OCI-LY3 (cell line): ENCODE results near the gene P4HB.

Experiments used
- H2AFZ ChIP-seq: fragments of 200-600, 300-600 bp; shearing (Covaris generic); 2 replicates; pipeline ENCODE4 v1.6.0; 2014; ENCODE audit warnings: antibody characterized with exemption, low read depth, low read length
- H3K27ac ChIP-seq: fragments of 200-600, 300-600 bp; sonication (generic); 2 replicates; pipeline ENCODE4 v1.5.1; 2014; ENCODE audit warnings: mild to moderate bottlenecking, low read length, moderate library complexity, mixed read lengths
- H3K27me3 ChIP-seq: fragments of 200-600, 300-600 bp; sonication (generic); 2 replicates; pipeline ENCODE4 v1.6.1; 2014; ENCODE audit warnings: low read depth, low read length, mixed read lengths
- H3K36me3 ChIP-seq: fragments of 200-600, 300-600 bp; sonication (generic); replicated peaks from 2 replicates; pipeline ENCODE3; 2014; ENCODE audit warnings: low read depth, low read length, mixed read lengths
- H3K4me1 ChIP-seq: fragments of 300-600, 200-600 bp; sonication (generic); 2 replicates; pipeline ENCODE4 v1.6.1; 2014; ENCODE audit warnings: low read length, mixed read lengths
- H3K4me2 ChIP-seq: fragments of 200-600, 300-600 bp; sonication (generic); 2 replicates; pipeline ENCODE4 v1.6.1; 2014; ENCODE audit warnings: low read length, mixed read lengths
- H3K4me3 ChIP-seq: fragments of 300-600, 200-600 bp; sonication (generic); 2 replicates; pipeline ENCODE4 v1.5.1; 2014; ENCODE audit warnings: antibody characterized with exemption, mild to moderate bottlenecking, low read length, moderate library complexity
- H3K79me2 ChIP-seq: fragments of 300-600, 200-600 bp; shearing (Covaris generic); 2 replicates; pipeline ENCODE4 v1.6.1; 2014; ENCODE audit warnings: mild to moderate bottlenecking, low read length, mixed read lengths
- H3K9ac ChIP-seq: fragments of 300-600, 200-600 bp; shearing (Covaris generic); 2 replicates; pipeline ENCODE4 v1.6.0; 2014; ENCODE audit warnings: mild to moderate bottlenecking, low read length, moderate library complexity
- H3K9me3 ChIP-seq: fragments of 200-600, 300-600 bp; shearing (Covaris generic); 2 replicates; pipeline ENCODE4 v1.6.1; 2014; ENCODE audit warnings: low read length, mixed read lengths; ENCODE audit not compliant: insufficient read depth
- H4K20me1 ChIP-seq: fragments of 200-600, 300-600 bp; sonication (generic); 2 replicates; pipeline ENCODE4 v1.6.1; 2016; ENCODE audit warnings: low read length, mixed read lengths; ENCODE audit not compliant: insufficient read depth
- CTCF ChIP-seq: fragments of 200-600, 300-600 bp; sonication (generic); IDR thresholded peaks from 2 replicates; pipeline ENCODE4 v1.5.1; 2014; ENCODE audit warnings: antibody characterized with exemption, low read length, low read depth
- EZH2phosphoT487 ChIP-seq: fragments of 200-600 bp; shearing (Covaris generic); IDR thresholded peaks from 2 replicates; pipeline ENCODE4 v1.6.1; 2018; ENCODE audit warnings: antibody characterized with exemption, mixed run types, low read depth

The P4HB gene

GRCh38 chr17:81899514-81900166 lies 39.3 kb upstream of the P4HB start:
- TF ChIP-seq EZH2phosphoT487 (no peak), CTCF (no peak)
- H3K27me3 ChIP-seq, result no peaks in the 10 kb centered on the region
- no peak overlapping the region for H2AFZ ChIP-seq
- H3K36me3 ChIP-seq, result peaks cover 25% of the 10 kb centered on the region
- H3K9me3 ChIP-seq, result no peaks in the 10 kb centered on the region
- H3K79me2 ChIP-seq, result no peaks in the 10 kb centered on the region
- H3K4me2 ChIP-seq, result no peak overlapping the region
- H4K20me1 ChIP-seq, result no peaks in the 10 kb centered on the region
- no peak overlapping the region for H3K9ac ChIP-seq
- H3K4me3 ChIP-seq, result no peak overlapping the region
- no peaks in the 10 kb centered on the region; the same call in 1 of the 2 replicates for H3K4me1 ChIP-seq
- H3K27ac ChIP-seq, result no peak overlapping the region

- no peak for TF ChIP-seq CTCF
- TF ChIP-seq EZH2phosphoT487, result no peak
- Histone ChIP-seq H3K9ac (no peak overlapping the region), H3K27me3 (no peaks in the 10 kb centered on the region), H3K9me3 (no peaks in the 10 kb centered on the region), H3K27ac (no peak overlapping the region), H3K4me3 (no peak overlapping the region), H3K79me2 (peaks cover 2% of the 10 kb centered on the region; the same call in 1 of the 2 replicates), H3K36me3 (peaks cover 28% of the 10 kb centered on the region), H2AFZ (no peak overlapping the region), H4K20me1 (no peaks in the 10 kb centered on the region), H3K4me2 (no peak overlapping the region), H3K4me1 (no peaks in the 10 kb centered on the region; the same call in 1 of the 2 replicates)
Measured at GRCh38 chr17:81898885-81899284, 38.5 kb upstream of the P4HB start.

GRCh38 chr17:81898029-81898866 lies 37.9 kb upstream of the P4HB start:
- Histone ChIP-seq H3K4me3 (no peak overlapping the region), H4K20me1 (no peaks in the 10 kb centered on the region), H2AFZ (no peak overlapping the region), H3K79me2 (peaks cover 8% of the 10 kb centered on the region), H3K4me2 (no peak overlapping the region), H3K9me3 (no peaks in the 10 kb centered on the region), H3K4me1 (no peaks in the 10 kb centered on the region; the same call in 1 of the 2 replicates), H3K27ac (no peak overlapping the region), H3K9ac (no peak overlapping the region), H3K36me3 (peaks cover 28% of the 10 kb centered on the region), H3K27me3 (no peaks in the 10 kb centered on the region)
- TF ChIP-seq EZH2phosphoT487, result no peak
- no peak for TF ChIP-seq CTCF

- Histone ChIP-seq H3K4me1 (peaks cover 4% of the 10 kb centered on the region), H4K20me1 (no peaks in the 10 kb centered on the region), H3K27ac (no peak overlapping the region), H3K9ac (no peak overlapping the region), H3K36me3 (peaks cover 31% of the 10 kb centered on the region), H3K4me3 (no peak overlapping the region), H3K27me3 (no peaks in the 10 kb centered on the region), H3K9me3 (no peaks in the 10 kb centered on the region), H3K4me2 (no peak overlapping the region), H3K79me2 (peaks cover 32% of the 10 kb centered on the region), H2AFZ (no peak overlapping the region)
- TF ChIP-seq CTCF (no peak), EZH2phosphoT487 (no peak)
Measured at GRCh38 chr17:81895400-81895799, 35.1 kb upstream of the P4HB start.
